Hindlimb muscle (tissue), 1 donor: Measurements from ENCODE around the gene SPCS1. TPM values are rescaled to one million over a fixed set of nuclear protein-coding genes. Genes with fewer than 3 reads are reported as not detected.
A peak's percentile ranks its signal among the peaks of the same experiment; 100 is the strongest.

Experiments
- DNase-seq: peaks from one replicate; pipeline ENCODE4 v3.0.0-alpha.2; 2013
- polyA plus RNA-seq: library from polyadenylated mRNA; unstranded; fragments of 120-200 nt; gene quantifications from one replicate; pipeline ENCODE4 v1.2.1, GENCODE V29; 2013; ENCODE audit not compliant: insufficient read length

SPCS1 gene
- polyA plus RNA-seq, 1 donor, result 79.2 TPM

DNA sequence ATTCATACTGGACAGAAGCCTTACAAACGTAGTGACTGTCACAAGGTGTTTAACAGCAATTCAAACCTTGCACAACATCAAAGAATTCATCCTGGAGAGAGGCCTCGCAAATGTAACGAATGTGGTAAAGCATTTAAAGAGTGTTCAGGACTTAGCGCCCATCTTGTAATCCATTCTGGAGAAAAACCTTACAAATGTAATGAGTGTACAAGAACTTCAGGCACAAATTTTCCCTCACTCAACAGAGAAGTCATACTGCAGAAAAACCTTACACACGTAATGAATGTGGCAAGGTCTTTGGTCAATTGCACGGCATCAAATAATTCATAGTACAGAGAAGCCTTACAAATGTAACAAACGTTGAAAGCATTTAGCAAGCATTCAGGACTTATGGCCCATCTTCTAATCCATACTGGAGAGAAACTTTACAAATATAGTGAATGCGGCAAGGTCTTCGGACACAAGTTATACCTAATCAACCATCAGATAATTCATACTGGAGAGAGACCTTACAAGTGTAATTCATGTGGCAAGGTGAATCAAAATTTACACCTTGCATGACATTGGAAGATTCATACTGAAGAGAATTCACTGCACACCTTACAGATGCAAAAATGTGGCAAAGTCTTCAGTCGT is 27.5 kb downstream of the SPCS1 start:
- no peak for DNase-seq

- DNase-seq, result no peak
Observed at GRCh38 chr3:52739730-52740129, 33.8 kb downstream of the SPCS1 start.

DNA sequence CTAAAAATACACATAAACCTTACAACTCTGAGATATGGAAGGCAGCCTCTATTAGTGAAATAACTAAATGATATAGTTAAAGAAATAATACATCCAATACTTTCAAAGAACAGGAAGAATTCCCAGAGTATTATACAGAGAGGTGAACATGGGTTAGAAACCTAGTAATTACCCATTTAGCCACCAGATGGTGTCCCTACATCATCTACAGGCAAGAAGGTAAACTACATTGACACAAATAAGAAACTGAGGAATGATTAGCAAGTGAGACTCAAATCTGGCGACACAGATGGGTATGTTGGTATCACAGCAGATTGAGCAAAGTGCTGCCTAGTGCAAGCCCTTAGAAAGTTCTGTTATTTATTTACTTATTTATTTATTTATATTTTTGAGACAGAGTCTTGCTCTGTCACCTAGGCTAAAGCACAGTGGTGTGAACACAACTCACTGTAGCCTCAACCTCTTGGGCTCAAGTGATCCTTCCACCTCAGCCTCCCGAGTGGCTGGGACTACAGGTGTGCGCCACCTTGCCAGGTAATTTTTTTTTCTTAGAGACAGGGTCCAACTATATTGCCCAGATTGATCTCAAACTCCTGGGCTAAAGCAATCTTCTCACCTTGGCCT is 36.6 kb downstream of the SPCS1 start:
- DNase-seq, result peak; percentile 20

DNA sequence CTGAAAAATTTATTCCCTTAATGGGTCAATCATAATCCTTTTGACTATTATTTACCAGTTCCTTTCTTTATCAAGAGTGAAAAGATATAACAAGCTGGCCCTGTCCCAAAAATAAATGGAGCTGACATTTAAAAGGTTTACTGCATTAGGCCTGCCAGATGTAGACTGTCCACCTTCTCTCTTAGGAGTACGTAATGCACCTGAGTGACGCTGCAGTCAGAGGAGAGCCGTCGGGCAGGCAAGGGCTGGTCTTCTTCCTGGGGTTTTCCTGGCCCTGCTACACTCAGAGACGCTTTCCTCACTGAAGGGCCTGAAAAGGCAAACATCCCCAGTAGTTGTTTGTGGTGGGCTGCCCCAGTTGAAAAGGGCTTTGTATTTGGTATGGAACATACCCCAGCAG is 37.2 kb downstream of the SPCS1 start:
- no peak for DNase-seq

DNA sequence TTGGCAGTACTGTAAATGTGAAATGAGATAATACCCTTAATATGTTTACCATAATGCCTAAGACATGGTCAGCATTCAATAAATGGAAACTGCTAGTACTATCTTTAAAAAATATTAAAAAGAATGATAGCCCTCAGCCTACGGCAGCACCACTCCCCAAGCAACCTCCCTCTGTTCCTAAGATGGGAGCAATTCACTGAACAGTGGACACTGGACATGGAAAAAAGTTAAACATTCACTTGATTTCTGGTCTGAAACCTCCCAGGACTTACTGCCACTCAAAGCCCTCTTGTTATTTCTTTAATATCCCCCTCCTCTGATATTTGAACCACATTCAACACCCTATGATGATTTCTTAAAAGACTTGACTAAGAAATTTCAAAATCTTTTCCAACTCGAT is 37.8 kb downstream of the SPCS1 start:
- no peak for DNase-seq

- no peak for DNase-seq
Observed at GRCh38 chr3:52752045-52752660, 46.2 kb downstream of the SPCS1 start.

- DNase-seq, result no peak
Observed at GRCh38 chr3:52754373-52754772, 48.5 kb downstream of the SPCS1 start.

GRCh38 chr3:52756141-52756540 is 50.2 kb downstream of the SPCS1 start:
- no peak for DNase-seq

Other genes starting within 250 kb of the SPCS1 start
- gene STAB1, start 210.8 kb upstream of the SPCS1 start, polyA plus RNA-seq, result 59.9 TPM
- 78.3 TPM for gene NT5DC2, start 172.2 kb upstream of the SPCS1 start, polyA plus RNA-seq
- gene UQCC5, start 169.5 kb upstream of the SPCS1 start, polyA plus RNA-seq, result 12.2 TPM
- gene PBRM1, start 20.2 kb upstream of the SPCS1 start, polyA plus RNA-seq, result 52.6 TPM
- 72.9 TPM for gene GNL3, start 20.1 kb upstream of the SPCS1 start, polyA plus RNA-seq
- gene GLT8D1, start 315 bp upstream of the SPCS1 start, polyA plus RNA-seq, result 54.8 TPM
- 11.0 TPM for gene NEK4, start 64.8 kb downstream of the SPCS1 start, polyA plus RNA-seq
- 0.13 TPM for gene ITIH1, start 71.5 kb downstream of the SPCS1 start, polyA plus RNA-seq
- gene ITIH3, start 88.7 kb downstream of the SPCS1 start, polyA plus RNA-seq, result 1.1 TPM
- gene ITIH4, start 124.6 kb downstream of the SPCS1 start, polyA plus RNA-seq, result 38.3 TPM
- gene MUSTN1, start 128.9 kb downstream of the SPCS1 start, polyA plus RNA-seq, result 203 TPM
- 7.5 TPM for gene STIMATE, start 191.4 kb downstream of the SPCS1 start, polyA plus RNA-seq